ENCODE data around the gene FBXL2.

DNA sequence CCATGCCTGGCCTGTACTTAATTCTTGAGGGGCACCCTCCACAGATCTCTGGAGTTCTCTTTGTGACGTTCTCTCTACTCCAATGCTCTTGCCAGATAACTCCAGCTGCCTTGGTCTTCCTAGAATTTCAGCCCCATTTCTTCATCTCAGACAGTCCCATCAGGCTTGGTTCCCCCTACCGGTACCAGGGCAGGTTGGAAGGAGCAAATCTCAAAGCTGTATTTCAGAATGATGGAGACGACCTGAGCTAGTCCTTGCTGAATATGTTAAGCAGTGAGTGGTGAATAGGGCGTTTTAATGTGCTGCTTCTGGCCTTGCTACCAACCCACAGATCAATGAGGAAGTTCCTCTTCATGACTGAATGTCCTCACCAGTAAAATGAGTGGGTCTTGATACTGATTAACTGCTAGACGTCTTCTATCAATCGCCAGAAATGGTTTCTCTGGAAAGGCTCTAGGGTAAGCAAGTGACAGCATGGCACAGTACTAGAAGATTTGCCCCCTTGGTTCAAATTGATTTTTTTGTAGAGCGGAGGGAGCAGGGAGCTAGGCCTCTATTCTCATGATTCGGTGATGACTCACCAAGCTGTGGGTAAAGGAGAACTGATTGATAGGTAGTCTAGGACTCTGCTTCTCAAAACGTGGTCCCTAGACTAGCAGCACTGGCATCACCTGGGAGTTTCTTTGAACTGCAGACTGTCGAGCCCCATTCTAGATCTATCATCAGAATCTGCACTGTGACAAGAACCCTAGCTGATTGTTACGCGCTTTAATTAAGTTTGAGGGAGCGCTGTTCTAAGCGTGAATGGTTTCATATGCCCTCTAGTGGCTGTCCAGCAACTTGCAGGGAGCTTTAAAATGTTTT lies 95.2 kb downstream of the FBXL2 start:
- TF ChIP-seq, protein P1, sequence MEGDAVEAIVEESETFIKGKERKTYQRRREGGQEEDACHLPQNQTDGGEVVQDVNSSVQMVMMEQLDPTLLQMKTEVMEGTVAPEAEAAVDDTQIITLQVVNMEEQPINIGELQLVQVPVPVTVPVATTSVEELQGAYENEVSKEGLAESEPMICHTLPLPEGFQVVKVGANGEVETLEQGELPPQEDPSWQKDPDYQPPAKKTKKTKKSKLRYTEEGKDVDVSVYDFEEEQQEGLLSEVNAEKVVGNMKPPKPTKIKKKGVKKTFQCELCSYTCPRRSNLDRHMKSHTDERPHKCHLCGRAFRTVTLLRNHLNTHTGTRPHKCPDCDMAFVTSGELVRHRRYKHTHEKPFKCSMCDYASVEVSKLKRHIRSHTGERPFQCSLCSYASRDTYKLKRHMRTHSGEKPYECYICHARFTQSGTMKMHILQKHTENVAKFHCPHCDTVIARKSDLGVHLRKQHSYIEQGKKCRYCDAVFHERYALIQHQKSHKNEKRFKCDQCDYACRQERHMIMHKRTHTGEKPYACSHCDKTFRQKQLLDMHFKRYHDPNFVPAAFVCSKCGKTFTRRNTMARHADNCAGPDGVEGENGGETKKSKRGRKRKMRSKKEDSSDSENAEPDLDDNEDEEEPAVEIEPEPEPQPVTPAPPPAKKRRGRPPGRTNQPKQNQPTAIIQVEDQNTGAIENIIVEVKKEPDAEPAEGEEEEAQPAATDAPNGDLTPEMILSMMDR (conservative IDR thresholded peaks at IDR 0.05; ENCODE audit: low read length): peak; percentile 97
- no peak for TF ChIP-seq EZH2phosphoT487 (IDR thresholded peaks at IDR 0.05; ENCODE audit: borderline replicate concordance, low read depth, low read length)

All from OCI-LY7 (cell line).